GM21360 (cell line): Measurements from ENCODE around the gene PGS1.

ENCODE experiments used
- ATAC-seq: cut with Tn5 transposase; IDR thresholded peaks from one replicate; pipeline ENCODE4 v1.9.1; 2021; ENCODE audit warnings: mild to moderate bottlenecking, moderate library complexity; ENCODE audit not compliant: unreplicated experiment

The PGS1 gene

GRCh38 chr17:78466786-78467715 is 88.6 kb downstream of the PGS1 start:
- no peak for ATAC-seq

GRCh38 chr17:78468366-78468765 is 89.9 kb downstream of the PGS1 start:
- ATAC-seq: no peak

GRCh38 chr17:78469443-78469842 is 91.0 kb downstream of the PGS1 start:
- ATAC-seq: no peak

- ATAC-seq: no peak
These were observed 93.2 kb downstream of the PGS1 start for GRCh38 chr17:78471635-78472034.

- ATAC-seq: no peak
These were observed 93.8 kb downstream of the PGS1 start for GRCh38 chr17:78472035-78472905.

GRCh38 chr17:78473951-78474613 is 95.6 kb downstream of the PGS1 start:
- no peak for ATAC-seq
